Raji (cell line): ENCODE results near the gene SYT12.

Experiments
- POLR2A ChIP-seq: IDR thresholded peaks from 2 replicates; pipeline ENCODE4 v1.6.1; 2011; ENCODE audit warnings: low read depth, low read length, control low read depth; ENCODE audit not compliant: insufficient read depth

SYT12 gene

DNA sequence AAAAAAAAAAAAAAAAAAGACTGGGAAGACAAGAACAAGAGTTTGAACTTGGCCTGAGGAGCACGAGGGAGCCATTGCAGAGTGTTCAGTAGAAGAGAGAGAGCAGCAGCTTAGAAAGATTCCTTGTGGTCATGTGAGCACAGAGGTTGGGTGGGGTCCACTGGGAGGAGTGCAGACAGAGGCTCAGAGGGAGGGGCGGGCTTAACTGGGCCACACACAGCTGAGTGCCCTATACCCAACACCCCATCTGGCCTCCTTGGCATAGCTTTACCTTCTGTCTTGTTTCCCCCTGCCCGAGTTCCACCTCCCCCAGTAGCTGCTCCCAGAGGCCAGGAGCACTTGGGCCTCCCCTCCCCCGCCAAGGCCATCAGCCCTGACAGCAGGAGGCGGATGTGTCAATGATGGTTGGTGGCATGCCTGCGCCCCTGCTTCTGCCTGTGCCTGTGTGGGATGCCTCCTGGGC, 35.7 kb upstream of the SYT12 start:
- TF ChIP-seq POLR2A = no peak

DNA sequence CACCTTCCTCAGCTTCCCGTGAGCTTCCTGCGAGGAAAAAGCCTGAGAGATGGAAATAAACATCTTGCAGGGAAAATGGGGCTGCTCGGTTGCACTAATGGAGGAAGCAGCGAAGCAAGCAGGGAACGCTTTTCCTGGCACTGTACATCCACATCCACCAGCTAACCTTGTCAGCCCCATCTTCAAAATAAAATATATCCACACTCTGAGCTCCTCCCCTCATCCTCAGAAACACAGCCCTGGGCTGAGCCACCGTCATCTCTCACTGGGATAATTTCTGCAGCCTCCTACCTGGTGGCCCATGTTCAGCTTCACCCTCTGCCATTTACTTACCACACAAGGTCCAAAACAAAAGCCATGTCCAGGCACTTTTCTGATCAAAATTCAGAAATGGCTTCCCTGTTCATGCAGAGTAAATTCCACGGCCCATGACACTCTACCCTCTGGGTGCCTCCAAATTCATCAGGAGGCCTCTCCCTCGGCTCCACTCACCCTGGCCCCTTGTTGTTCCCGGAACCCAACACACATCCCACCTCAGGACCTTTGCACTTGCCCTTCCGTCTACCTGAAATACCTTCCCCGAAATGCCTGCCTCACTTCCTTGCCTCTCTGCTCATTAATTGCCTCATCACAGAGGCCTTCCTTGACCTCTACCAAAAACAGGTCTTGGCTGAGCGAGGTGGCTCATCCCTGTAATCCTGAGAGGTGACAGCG, 34.9 kb upstream of the SYT12 start:
- TF ChIP-seq POLR2A = no peak

DNA sequence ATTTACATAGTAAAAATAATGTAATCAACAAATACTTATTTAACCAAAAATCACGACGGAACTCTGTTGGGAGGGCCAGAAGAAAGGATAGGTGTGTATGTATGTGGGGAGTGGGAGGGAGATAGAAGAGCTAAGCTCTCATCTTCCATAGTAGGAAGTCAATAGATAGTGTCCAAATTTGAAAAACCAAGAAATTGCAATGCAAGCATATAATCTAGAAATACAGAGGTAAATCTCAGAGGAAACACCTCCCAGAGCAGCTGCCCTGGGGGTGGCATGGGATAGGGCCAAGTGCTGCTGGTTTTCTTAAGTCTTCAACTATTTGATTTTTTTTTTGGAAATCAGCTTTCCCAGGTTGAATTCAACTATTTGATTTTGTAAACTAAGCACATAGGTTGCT, 30.9 kb upstream of the SYT12 start:
- no peak for TF ChIP-seq POLR2A

DNA sequence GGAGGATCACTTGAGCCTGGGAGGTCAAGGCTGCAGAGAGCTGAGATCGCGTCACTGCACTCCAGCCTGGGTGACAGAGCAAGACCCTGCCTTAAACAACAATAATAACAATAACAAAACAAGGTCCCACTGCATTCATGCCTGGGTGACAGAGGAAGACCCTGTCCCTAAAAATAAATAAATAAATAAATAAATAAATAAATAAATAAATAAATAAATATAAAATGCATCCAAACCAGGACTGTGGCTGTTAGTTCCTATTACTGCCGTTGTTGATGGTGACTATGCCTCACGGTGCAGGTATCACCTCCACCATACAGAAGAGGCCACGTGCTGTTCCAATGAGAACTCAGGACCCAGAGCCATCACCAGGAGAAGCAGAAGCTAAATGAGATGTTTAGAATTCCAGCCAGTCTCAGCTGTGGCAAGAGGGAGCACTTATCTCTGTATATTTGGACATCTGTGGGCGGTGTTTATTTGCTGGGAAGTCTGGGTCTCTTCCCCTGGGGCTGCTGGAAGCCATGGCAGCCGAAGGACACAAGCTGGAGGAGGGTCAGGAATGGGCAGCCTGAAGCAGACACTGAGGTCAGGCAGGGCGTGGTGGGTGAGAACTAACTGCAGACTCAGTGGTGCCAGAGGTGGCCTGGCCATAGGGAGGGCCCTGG, 26.2 kb upstream of the SYT12 start:
- no peak for TF ChIP-seq POLR2A

DNA sequence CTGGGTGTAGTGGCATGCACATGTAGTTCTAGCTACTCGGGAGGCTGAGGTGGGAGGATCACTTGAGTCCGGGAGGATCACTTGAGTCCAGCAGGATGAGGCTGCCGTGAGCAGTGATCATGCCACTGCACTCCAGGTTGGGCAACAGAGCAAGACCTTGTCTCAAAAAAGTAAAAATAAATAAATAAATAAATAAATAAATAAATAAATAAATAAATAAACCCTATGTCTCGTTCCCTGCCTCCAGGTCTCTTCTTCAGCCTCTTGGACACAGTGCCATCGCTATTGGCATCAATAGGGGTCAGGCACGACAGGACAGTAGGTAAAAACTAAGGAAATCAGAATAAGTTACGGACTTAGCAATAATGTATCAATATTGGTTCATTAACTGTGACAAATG, 23.4 kb upstream of the SYT12 start:
- no peak for TF ChIP-seq POLR2A

DNA sequence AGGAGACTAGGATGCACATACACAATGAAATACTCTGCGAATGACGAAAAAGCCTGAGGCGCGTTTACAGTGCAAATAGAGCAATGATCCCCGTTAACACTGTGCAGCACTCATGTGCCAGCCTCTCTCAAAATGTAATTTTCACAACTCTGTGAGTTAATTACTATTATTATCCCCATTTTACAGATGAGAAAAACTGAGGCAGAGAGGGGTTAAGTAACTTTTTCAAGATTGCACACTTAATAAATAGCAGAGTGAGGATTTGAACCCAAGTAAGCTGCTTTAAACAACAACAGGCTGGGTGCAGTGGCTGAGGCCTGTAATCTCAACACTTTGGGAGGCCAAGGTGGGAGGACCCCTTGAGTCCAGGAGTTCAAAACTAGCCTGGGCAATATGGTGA, 21.6 kb upstream of the SYT12 start:
- no peak for TF ChIP-seq POLR2A

GRCh38 chr11:67002297-67002913, 20.5 kb upstream of the SYT12 start:
- no peak for TF ChIP-seq POLR2A

DNA sequence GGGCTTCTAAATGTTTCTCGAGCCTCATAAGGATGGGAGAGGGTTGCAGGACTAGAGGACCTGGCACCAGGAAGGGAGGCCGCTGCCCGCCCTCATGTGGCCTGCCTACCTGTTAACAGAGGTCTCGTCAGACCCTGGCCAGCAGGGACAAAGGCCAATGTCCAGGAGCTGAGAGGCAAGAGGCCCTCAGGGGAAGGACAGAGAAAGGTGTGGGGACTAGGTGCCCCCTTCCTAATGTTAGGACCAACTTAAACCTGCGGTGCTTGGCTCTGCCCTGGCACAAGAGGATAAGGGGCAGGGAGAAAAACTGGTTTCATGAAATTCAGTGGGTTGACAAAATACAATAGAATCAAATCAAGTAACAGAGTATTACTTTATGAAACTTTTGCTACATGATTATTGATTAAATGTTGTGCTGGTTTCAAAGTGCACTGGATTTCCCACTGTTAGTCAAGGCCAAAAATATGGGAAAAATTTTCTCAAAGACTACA, 20.0 kb upstream of the SYT12 start:
- no peak for TF ChIP-seq POLR2A

DNA sequence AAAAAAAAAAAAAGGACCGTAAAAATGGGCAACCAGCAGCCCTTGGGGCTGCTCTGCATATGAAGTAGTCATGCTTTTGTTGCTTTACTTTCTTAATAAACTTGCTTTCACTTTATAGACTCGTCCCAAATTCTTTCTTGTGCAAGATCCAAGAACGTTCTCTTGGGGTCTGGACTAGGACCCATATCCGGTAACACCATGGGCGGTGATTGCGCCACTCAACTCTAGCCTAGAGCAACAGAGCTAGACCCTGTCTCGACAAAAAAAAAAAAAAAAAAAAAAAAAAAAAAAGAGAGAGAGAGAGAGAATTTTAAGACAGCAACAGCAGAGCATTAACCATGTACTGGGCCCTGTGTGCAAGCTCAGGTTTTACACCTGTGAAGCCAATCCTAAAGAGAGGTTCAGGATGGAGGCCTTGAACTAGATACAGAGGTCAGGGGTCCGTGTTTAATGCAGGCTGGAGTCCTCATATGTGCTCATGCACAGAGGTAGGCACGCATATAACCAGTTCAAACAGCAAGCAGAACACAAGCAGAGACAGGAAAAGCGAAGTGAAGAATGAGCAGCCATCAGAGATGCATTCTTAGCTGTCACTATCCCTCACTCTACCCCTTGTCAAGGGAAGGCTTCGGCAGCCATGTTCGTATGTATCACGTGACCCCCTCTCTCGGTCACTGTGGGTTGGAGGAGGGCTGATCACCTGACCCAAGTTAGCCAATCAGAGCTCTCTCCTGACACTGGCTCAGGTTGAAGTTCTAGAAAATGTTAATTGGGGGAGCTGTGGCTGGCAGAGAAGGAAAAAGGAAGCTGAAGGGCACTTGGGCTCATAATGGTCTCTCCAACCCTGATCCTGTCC, 16.7 kb upstream of the SYT12 start:
- no peak for TF ChIP-seq POLR2A

GRCh38 chr11:67007126-67007525, 15.8 kb upstream of the SYT12 start:
- TF ChIP-seq POLR2A = no peak

DNA sequence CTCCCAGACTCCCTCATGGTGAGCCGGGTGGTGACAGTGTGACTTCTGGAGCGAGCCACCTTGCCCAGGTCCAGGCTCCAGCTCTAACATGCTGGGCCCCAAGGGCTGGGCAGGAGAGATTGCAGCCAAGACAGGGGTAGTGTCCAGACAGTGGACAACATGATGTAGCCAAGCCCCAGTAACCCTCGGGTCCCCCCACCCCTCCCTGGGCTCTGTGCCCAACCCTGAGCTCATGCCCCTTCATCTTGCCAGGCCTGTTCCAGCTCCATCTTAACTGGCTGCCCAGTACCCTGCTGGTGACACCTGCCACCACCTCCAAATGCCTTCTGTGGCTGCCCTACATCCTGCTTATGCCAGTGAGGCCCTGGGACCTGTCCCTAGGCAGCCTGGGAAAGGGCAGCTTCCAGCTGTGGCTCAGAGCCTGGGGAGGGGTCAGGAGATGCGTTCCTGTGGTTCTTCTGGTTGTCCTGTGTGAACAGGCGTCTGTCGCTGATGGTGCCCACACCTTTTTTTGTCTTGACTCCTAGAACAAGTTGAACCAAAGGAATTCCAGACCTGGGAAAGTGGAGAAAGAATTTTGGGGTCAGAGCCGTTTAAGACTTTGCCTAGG, 12.5 kb upstream of the SYT12 start:
- TF ChIP-seq POLR2A = no peak

DNA sequence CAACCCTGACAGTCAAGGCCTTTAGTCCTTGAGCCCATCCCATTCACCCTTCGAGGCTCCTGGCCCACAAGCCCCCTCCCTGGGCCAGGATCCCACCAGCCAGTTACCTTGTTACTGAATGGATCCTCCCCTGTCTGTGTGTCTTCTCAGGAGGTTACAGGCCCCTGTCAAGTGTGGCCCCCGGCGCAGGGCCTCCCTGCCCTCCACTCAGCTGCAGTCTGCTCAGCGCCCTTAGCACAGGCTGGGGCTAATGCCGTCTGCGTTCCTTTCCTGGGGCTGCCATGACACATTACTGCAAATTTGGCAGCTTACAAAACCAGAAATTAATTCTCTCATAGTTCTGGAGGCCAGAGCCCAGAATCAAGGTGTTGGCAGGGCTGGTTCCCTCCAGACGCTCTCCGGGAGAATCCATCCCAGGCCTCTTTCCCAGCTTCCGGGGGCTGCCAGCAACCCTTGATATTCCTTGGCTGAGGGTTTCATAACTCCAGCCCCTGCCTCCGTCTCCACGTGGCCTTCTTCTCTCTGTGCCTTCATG, 9.4 kb upstream of the SYT12 start:
- TF ChIP-seq POLR2A = no peak

GRCh38 chr11:67014343-67014742, 8.6 kb upstream of the SYT12 start:
- TF ChIP-seq POLR2A = no peak

- no peak for TF ChIP-seq POLR2A
Observed at GRCh38 chr11:67015048-67015447, 7.9 kb upstream of the SYT12 start.
